ENCODE results near the gene TECTA.

The TECTA gene

DNA sequence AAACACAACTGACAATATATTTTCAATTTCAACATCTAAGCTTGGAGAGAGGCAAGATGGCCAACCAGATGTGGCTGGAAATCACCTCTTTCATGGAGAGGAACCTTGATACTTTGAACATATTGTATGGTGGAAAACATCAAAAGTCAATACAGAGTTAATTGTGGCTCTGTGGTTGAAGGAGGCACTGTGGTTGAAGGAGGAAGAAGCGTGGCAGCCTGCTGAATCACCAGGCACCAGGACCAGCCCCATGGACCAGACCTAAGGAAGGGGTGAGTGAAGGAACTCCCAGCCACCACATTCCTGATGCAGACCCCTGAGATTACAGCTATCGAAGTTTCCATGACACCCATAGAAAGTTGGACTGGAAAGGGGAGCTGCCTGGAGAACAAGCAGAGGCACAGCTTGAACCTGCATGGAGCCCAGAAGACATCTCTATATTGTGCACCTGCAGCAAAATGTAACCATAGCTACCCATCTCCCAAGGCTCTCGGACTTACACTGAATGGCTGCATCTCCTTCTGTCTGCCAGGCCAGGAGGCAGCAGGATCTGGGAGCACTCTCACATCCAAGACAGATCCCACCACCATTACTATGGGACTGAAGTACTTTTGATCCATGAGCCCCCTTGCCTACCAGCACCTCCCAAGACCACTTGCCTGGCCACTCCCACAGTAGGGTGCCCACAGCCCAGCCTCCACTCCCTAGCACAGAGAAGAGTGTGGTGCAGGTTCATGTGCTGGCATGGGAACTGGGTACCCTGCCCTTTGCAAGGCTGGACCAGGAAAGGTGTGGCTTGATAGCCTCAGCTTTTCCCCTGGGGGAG is 111.7 kb downstream of the TECTA start:
- Histone ChIP-seq H3K36me3 (no peaks in the 10 kb centered on the region), H3K27ac (no peak overlapping the region), H3K9me3 (no peaks in the 10 kb centered on the region), H3K4me3 (no peak overlapping the region), H3K27me3 (peaks cover 0 to 13% of the 10 kb centered on the region in 2 donors), H3K4me1 (peaks cover 0 to 5% (median 0%) of the 10 kb centered on the region in 4 donors)
- no peak for DNase-seq
- intact Hi-C loops (cut with DNase I; ENCODE audit: low total_unique reads): no loop called here
- TF ChIP-seq, protein P1, sequence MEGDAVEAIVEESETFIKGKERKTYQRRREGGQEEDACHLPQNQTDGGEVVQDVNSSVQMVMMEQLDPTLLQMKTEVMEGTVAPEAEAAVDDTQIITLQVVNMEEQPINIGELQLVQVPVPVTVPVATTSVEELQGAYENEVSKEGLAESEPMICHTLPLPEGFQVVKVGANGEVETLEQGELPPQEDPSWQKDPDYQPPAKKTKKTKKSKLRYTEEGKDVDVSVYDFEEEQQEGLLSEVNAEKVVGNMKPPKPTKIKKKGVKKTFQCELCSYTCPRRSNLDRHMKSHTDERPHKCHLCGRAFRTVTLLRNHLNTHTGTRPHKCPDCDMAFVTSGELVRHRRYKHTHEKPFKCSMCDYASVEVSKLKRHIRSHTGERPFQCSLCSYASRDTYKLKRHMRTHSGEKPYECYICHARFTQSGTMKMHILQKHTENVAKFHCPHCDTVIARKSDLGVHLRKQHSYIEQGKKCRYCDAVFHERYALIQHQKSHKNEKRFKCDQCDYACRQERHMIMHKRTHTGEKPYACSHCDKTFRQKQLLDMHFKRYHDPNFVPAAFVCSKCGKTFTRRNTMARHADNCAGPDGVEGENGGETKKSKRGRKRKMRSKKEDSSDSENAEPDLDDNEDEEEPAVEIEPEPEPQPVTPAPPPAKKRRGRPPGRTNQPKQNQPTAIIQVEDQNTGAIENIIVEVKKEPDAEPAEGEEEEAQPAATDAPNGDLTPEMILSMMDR (IDR thresholded peaks at IDR 0.05): no peak

DNA sequence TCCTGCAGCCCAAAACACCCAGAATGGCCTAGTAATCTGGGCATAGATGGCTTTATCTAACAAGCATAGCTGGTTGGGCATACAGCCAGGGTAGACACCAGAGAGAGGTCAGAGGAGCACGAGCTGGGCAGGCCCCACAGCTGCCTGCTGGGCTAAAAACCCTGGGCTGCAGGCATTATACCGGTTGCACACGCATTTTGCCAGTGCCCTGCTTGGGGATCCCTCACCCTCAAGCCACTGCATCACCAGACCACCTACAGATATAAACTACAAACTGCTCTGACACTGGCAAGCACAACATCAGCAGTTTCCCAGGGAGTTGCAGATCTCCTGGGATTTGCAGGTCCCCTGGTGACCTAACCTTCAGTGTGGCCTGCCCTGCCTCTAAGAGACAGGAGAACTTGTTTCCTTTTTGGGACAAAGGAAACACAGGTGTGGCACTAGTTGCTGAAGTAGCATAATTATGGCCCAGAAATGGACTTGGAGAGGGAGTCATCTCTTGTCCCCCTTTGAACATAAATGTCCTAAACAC is 112.4 kb downstream of the TECTA start:
- intact Hi-C loops (cut with DNase I; ENCODE audit: low total_unique reads): no loop called here
- TF ChIP-seq, protein P1 (IDR thresholded peaks at IDR 0.05): no peak
- DNase-seq: no peak
- peaks cover 0 to 13% of the 10 kb centered on the region in 2 donors for H3K27me3 ChIP-seq
- H3K9me3 ChIP-seq: no peaks in the 10 kb centered on the region
- H3K36me3 ChIP-seq: no peaks in the 10 kb centered on the region
- no peaks in the 10 kb centered on the region for H3K4me1 ChIP-seq
- H3K27ac ChIP-seq: no peak overlapping the region
- no peak overlapping the region for H3K4me3 ChIP-seq

DNA sequence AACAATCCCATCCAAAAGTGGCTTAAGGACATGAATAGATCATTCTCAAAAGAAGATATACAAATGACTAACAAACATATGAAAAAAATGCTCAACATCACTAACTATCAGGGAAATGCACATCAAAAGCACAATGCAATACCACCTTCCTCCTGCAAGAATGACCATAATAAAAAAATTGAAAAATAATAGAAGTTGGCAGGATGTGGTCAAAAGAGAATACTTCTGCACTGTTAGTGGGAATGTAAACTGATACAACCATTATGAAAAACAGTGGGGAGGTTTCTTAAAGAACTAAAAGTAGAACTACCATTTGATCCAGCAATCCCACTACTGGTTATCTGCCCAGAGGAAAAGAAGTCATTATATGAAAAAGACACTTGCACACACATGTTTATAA is 113.8 kb downstream of the TECTA start:
- no peaks in the 10 kb centered on the region for H3K9me3 ChIP-seq
- intact Hi-C loops (cut with DNase I; ENCODE audit: low total_unique reads): no loop called here
- no peak overlapping the region for H3K4me3 ChIP-seq
- no peaks in the 10 kb centered on the region for H3K4me1 ChIP-seq
- DNase-seq: no peak
- TF ChIP-seq, protein P1 (IDR thresholded peaks at IDR 0.05): no peak
- H3K27me3 ChIP-seq: peaks cover 0 to 11% of the 10 kb centered on the region in 2 donors
- no peaks in the 10 kb centered on the region for H3K36me3 ChIP-seq
- no peak overlapping the region for H3K27ac ChIP-seq

DNA sequence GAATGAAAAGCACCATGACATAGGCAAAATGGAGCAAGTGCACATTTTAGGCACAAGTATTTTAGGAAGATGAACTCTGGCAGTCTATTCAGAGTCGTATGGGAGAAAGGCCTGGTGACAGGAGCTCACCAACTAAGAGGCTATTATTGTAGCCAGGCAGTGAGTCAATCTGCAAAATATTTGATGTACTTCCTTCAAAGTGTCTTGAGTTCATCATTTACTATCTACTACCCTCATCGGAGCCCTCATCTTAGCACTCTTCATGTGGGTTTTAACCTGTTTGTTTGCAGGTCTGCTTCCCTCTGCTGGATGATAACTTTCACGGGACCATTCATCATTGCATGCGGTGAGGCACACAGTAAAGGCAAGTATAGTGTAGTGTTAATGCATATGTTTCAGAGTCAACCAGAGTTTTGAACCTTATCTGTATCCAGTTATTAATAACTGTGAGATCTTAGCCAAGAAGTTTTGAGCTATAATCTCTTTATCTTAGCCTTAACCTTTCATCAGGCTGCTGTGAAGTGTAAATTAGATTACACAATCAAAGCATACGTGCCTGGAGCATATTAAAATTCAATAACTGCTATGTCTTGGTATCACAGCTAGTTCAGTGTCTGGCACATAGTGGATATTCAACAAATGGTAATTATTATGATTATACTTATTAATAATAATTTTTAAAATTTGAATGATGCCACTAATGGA is 120.6 kb downstream of the TECTA start:
- intact Hi-C loops (cut with DNase I; ENCODE audit: low total_unique reads): no loop called here
- no peak overlapping the region for H3K27ac ChIP-seq
- no peak for DNase-seq
- H3K4me1 ChIP-seq: no peaks in the 10 kb centered on the region
- TF ChIP-seq, protein P1 (IDR thresholded peaks at IDR 0.05): no peak
- H3K27me3 ChIP-seq: peaks cover 0 to 12% of the 10 kb centered on the region in 2 donors
- no peaks in the 10 kb centered on the region for H3K36me3 ChIP-seq
- H3K4me3 ChIP-seq: no peak overlapping the region
- peaks cover 0 to 4% (median 0%) of the 10 kb centered on the region in 3 donors for H3K9me3 ChIP-seq

DNA sequence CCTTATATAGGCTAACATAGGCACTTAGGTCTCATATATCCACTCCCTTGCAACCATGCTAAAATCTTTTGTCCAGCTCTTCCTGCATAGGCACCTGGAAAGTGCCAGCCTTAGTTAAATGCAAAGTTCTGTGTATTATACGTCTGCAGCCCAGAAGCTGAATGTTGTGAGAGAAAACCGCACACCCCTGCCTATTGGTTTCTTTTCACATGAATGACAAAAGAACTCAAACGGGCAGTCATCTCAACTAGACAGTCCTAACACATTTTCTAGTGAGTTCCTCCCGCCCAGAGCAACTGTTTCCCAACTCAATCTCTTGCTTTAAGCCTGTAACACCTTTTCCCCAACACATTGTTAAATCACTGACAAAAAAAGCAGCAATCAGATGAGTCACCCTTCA is 122.1 kb downstream of the TECTA start:
- TF ChIP-seq, protein P1 (IDR thresholded peaks at IDR 0.05): no peak
- intact Hi-C loops (cut with DNase I; ENCODE audit: low total_unique reads): no loop called here
- DNase-seq: no peak
- Histone ChIP-seq H3K27me3 (peaks cover 0 to 12% of the 10 kb centered on the region in 2 donors), H3K4me1 (no peaks in the 10 kb centered on the region), H3K27ac (no peak overlapping the region), H3K4me3 (no peak overlapping the region), H3K9me3 (peaks cover 0 to 4% (median 0%) of the 10 kb centered on the region in 3 donors), H3K36me3 (no peaks in the 10 kb centered on the region)

Measured in tibial artery (tissue), 4 donors.